ENCODE results near the gene MMP24OS.
A peak's percentile ranks its signal among the peaks of the same experiment; 100 is the strongest.

MMP24OS gene

DNA sequence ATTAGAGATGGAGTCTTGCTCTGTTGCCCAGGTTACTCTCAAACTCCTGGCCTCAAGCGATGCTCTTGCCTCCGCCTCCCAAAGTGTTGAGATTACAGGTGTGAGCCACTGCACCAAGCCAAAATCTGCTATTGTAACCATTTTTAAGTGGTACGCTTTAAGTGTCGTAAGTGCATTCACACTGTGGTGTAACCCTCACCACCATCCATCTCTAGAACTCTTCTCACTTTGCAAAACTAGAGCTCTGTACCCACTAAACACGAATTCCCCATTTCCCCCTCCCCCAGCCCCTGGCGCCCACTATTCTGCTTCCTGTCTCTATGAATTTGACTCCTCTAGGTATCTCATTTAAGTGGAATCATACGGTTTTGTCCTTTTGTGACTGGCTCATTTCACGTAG lies 17.1 kb upstream of the MMP24OS start:
- Histone ChIP-seq H3K4me3 (ENCODE audit: insufficient read length, low read depth) (no peak overlapping the region), H3K36me3 (ENCODE audit: insufficient read depth, insufficient read length, low read length) (no peaks in the 10 kb centered on the region), H3K9ac (ENCODE audit: insufficient read length, low read depth) (no peak overlapping the region), H3K9me3 (ENCODE audit: insufficient read depth, low read length) (no peaks in the 10 kb centered on the region), H3K27me3 (ENCODE audit: insufficient read depth, insufficient read length) (no peaks in the 10 kb centered on the region), H3K4me1 (ENCODE audit: insufficient read depth, insufficient read length) (peaks cover 6% of the 10 kb centered on the region)
- TF ChIP-seq SUZ12 (IDR thresholded peaks at IDR 0.05; ENCODE audit: extremely low read depth, insufficient read depth, insufficient read length) (no peak), ZNF274 (IDR thresholded peaks at IDR 0.05; ENCODE audit: low read depth, low read length) (no peak), YY1 (IDR thresholded peaks at IDR 0.05; ENCODE audit: insufficient read depth, insufficient read length) (no peak)
- no peak for DNase-seq (ENCODE audit: low read depth, low spot score)

DNA sequence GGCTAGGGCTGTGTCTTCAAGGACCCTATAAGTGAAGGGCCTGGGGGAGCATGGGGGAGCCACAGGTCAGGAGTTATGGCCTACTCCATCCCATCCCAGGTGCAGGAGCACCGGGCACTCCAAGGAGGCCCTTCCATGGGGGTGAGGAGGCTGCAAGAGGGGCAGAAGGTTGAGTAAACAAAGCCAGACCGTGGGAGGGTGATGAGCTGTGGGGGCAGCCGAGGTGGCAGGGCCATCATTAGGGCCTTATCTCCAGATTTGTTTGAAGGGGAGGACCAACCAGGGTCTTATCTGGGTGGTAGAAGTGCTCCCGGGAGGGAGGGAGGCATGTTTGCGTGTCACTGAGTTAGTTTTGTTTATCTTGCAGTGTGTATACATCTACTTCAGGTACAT lies 16.4 kb upstream of the MMP24OS start:
- Histone ChIP-seq H3K9me3 (ENCODE audit: insufficient read depth, low read length) (no peaks in the 10 kb centered on the region), H3K27me3 (ENCODE audit: insufficient read depth, insufficient read length) (no peaks in the 10 kb centered on the region), H3K9ac (ENCODE audit: insufficient read length, low read depth) (no peak overlapping the region), H3K4me1 (ENCODE audit: insufficient read depth, insufficient read length) (peaks cover 2% of the 10 kb centered on the region), H3K4me3 (ENCODE audit: insufficient read length, low read depth) (no peak overlapping the region), H3K36me3 (ENCODE audit: insufficient read depth, insufficient read length, low read length) (no peaks in the 10 kb centered on the region)
- no peak for DNase-seq (ENCODE audit: low read depth, low spot score)
- TF ChIP-seq SUZ12 (IDR thresholded peaks at IDR 0.05; ENCODE audit: extremely low read depth, insufficient read depth, insufficient read length) = no peak
- TF ChIP-seq ZNF274 (IDR thresholded peaks at IDR 0.05; ENCODE audit: low read depth, low read length) = no peak
- no peak for TF ChIP-seq YY1 (IDR thresholded peaks at IDR 0.05; ENCODE audit: insufficient read depth, insufficient read length)

DNA sequence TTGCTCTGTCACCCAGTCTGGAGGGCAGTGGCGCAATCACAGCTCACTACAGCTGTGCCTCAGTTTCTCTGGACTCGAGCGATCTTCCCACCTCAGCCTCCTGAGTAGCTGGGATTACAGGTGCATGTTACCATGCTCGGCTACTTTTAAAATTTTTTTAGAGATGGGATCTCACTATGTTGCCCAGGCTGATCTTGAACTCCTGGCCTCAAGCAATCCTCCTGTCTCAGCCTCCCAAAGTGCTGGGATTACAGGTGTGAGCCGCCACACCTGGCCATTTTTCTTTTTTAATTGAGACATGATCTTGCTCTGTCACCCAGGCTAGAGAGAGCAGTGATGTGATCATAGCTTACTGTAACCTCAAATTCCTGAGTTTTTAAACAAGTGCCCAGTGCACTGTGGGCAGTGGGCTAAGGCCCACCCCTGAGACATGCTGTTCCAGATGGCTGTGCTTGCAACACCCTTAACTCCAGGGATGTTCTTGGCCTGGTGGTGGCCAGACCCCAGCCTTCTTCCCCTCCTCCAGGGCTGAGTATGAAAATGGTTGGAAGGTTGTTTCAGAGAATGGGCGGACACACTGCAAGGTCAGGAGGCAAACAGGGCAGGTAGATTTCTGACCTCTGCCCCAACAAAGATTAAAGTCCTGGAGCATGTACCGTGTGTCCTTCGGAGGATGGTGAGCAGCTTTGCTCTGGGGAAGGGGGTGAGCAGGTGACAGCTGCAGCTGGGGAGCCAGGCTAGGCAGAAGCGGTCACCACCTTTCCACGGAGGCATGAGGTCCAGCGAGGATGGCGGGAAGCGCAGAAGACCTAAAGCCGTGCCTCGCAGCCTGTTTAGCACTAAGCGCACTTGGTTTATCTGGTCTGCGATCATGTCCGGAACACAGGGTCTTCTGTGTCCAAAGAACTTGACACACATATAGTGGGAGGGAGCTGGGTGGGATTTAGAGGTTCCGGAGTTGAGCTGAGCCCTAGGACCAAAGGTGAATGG lies 15.7 kb upstream of the MMP24OS start:
- Histone ChIP-seq H3K9ac (ENCODE audit: insufficient read length, low read depth) (no peak overlapping the region), H3K9me3 (ENCODE audit: insufficient read depth, low read length) (no peaks in the 10 kb centered on the region), H3K36me3 (ENCODE audit: insufficient read depth, insufficient read length, low read length) (no peaks in the 10 kb centered on the region), H3K27me3 (ENCODE audit: insufficient read depth, insufficient read length) (no peaks in the 10 kb centered on the region), H3K4me3 (ENCODE audit: insufficient read length, low read depth) (no peak overlapping the region), H3K4me1 (ENCODE audit: insufficient read depth, insufficient read length) (peaks cover 4% of the 10 kb centered on the region)
- TF ChIP-seq ZNF274 (IDR thresholded peaks at IDR 0.05; ENCODE audit: low read depth, low read length) (no peak), YY1 (IDR thresholded peaks at IDR 0.05; ENCODE audit: insufficient read depth, insufficient read length) (no peak), SUZ12 (IDR thresholded peaks at IDR 0.05; ENCODE audit: extremely low read depth, insufficient read depth, insufficient read length) (no peak)
- no peak for DNase-seq (ENCODE audit: low read depth, low spot score)

DNA sequence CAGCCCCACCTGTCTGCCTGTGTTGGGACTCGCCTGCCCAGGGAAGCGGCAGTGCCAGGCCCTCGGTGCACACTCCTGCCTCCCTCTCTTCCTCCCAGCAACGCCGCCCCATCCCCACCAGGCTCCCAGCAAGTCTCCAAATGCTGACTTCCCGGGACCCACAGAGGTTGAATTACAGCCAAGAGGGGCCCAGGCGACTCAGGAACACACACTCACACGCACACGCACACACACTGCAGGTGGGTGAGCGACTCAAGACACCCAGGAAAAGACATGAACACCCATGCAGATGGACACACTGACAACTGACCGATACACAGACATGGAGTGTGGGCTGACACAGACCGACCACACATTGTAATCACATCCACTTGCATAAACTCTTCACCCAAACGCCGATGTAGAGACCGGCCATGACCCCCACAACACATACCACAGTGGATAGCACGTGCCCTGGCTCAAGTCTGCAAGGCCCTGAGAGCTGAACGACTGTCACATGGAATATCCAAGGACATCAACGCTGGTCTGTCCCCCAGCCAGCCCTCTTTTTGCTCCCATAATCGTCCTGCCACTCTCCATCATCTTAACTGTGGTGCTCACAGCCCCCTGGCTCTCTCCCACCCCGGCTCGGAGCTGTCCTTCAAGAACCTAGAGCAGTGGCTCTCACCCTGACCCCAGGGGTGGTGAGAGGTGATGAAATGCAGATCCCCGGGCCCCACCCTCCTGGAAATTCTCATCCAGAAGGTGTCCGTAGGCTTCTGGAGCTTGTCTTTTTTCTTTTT lies 14.8 kb upstream of the MMP24OS start:
- no peak for DNase-seq (ENCODE audit: low read depth, low spot score)
- no peaks in the 10 kb centered on the region for H3K36me3 ChIP-seq (ENCODE audit: insufficient read depth, insufficient read length, low read length)
- no peak for TF ChIP-seq ZNF274 (IDR thresholded peaks at IDR 0.05; ENCODE audit: low read depth, low read length)
- TF ChIP-seq SUZ12 (IDR thresholded peaks at IDR 0.05; ENCODE audit: extremely low read depth, insufficient read depth, insufficient read length) = no peak
- TF ChIP-seq YY1 (IDR thresholded peaks at IDR 0.05; ENCODE audit: insufficient read depth, insufficient read length) = no peak
- H3K27me3 ChIP-seq (ENCODE audit: insufficient read depth, insufficient read length) = no peaks in the 10 kb centered on the region
- H3K4me3 ChIP-seq (ENCODE audit: insufficient read length, low read depth) = no peak overlapping the region
- H3K4me1 ChIP-seq (ENCODE audit: insufficient read depth, insufficient read length) = peaks cover 4% of the 10 kb centered on the region
- no peak overlapping the region for H3K9ac ChIP-seq (ENCODE audit: insufficient read length, low read depth)
- H3K9me3 ChIP-seq (ENCODE audit: insufficient read depth, low read length) = no peaks in the 10 kb centered on the region

DNA sequence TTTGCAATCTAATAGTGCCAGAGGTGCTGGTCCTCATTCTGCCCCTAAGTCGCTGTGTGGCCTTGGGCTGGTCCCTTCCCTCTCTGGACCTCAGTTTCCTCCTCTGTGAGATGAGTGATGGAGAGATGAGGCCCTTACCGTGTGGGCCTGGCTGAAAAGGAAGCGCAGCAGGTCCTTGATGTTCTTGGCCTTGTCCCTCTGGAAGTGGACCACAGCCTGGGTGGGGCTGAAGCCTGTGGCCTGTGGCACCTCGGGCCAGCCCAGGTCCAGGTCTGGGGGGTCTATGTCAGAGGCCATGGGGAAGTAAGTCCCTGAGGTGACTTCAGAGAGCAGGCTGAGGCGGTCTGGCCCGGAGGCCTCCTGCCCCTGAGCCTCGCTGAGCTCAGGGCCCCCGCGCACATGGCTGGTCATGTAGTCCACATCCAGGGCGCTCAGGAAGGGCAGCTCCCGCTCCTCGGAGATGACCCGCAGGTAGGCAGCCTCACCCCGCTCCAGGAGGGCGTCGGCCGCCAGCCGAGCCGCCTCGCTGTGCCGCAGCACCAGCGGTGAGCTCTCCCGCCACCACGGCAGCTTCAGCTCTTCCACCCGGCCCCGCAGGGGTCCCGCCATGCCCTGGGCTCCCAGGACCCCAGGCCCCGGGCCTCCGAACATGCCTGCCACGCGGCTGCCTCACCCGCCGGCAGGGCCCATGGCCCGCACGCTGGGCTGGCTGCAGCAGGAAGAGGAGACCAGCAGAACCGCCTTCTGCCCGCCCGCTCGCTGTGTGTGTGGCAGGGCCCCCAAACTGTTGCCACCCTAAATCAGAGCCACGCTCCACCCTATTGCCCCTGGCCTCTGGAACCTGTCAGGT lies 14.0 kb upstream of the MMP24OS start, which contains the start of gene FAM83C:
Gene FAM83C, minus strand, starts transcription at position 772 of the 850 bp plus-strand sequence. Its CDS starts 121 bp downstream, at position 651.
- Histone ChIP-seq H3K9me3 (ENCODE audit: insufficient read depth, low read length) (no peaks in the 10 kb centered on the region), H3K27me3 (ENCODE audit: insufficient read depth, insufficient read length) (no peaks in the 10 kb centered on the region), H3K9ac (ENCODE audit: insufficient read length, low read depth) (no peak within 1 kb of the TSS), H3K4me3 (ENCODE audit: insufficient read length, low read depth) (no peak within 1 kb of the TSS), H3K36me3 (ENCODE audit: insufficient read depth, insufficient read length, low read length) (no peaks in the 10 kb centered on the region), H3K4me1 (ENCODE audit: insufficient read depth, insufficient read length) (peaks cover 3% of the 10 kb centered on the region)
- DNase-seq (ENCODE audit: low read depth, low spot score) = no peak
- TF ChIP-seq YY1 (IDR thresholded peaks at IDR 0.05; ENCODE audit: insufficient read depth, insufficient read length) = no peak
- TF ChIP-seq ZNF274 (IDR thresholded peaks at IDR 0.05; ENCODE audit: low read depth, low read length) = no peak

DNA sequence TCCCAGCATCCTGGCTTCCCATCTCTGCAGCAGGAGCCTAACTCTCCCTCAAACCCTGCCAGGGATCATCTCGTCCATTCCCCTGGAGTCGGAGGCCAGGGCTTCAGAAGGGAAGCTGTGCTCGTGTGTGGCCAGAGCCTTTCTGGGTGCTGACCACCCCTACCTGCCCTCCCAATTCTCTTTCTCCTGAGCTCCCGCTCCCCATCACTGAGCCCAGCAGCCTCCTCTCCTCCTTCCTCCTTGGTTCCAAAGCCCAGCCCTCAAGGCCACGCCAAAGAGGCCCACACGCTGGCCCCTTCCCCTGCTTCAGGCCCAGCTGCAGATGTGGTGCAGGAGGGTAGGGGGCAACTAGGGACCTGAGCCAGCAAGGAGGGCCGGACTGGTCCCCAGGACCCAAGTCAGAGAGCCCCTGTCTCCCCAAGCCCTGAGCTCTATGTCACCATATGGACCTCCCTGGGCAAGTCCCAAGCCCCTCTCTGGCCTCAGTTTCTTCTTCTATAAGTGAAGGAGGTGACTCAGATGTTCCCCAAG lies 13.0 kb upstream of the MMP24OS start:
- Histone ChIP-seq H3K4me1 (ENCODE audit: insufficient read depth, insufficient read length) (peaks cover 2% of the 10 kb centered on the region), H3K9ac (ENCODE audit: insufficient read length, low read depth) (peak overlapping the region; percentile 17), H3K4me3 (ENCODE audit: insufficient read length, low read depth) (no peak overlapping the region), H3K36me3 (ENCODE audit: insufficient read depth, insufficient read length, low read length) (no peaks in the 10 kb centered on the region), H3K27me3 (ENCODE audit: insufficient read depth, insufficient read length) (no peaks in the 10 kb centered on the region), H3K9me3 (ENCODE audit: insufficient read depth, low read length) (no peaks in the 10 kb centered on the region)
- no peak for TF ChIP-seq SUZ12 (IDR thresholded peaks at IDR 0.05; ENCODE audit: extremely low read depth, insufficient read depth, insufficient read length)
- no peak for TF ChIP-seq YY1 (IDR thresholded peaks at IDR 0.05; ENCODE audit: insufficient read depth, insufficient read length)
- TF ChIP-seq ZNF274 (IDR thresholded peaks at IDR 0.05; ENCODE audit: low read depth, low read length) = no peak
- no peak for DNase-seq (ENCODE audit: low read depth, low spot score)

All from NT2/D1 (cell line).